Endodermal cell (in vitro differentiated cells): ENCODE data around the gene TMEM18. TPM values are rescaled to one million over a fixed set of nuclear protein-coding genes. Genes with fewer than 3 reads are reported as not detected.

Experiments
- DNase-seq: peaks from one replicate; pipeline ENCODE4 v3.0.0-alpha.2; 2017
- H3K27ac ChIP-seq: 2 replicates; pipeline ENCODE4 v1.5.1; 2013; ENCODE audit warnings: mild to moderate bottlenecking, low read depth, low read length, moderate library complexity
- H3K27me3 ChIP-seq: 2 replicates; pipeline ENCODE4 v1.6.1; 2013; ENCODE audit warnings: mild to moderate bottlenecking, low read length, moderate library complexity; ENCODE audit not compliant: insufficient read depth, control insufficient read depth, poor library complexity, severe bottlenecking
- H3K36me3 ChIP-seq: 2 replicates; pipeline ENCODE4 v1.7.0; 2013; ENCODE audit warnings: mild to moderate bottlenecking, low read length, moderate library complexity; ENCODE audit not compliant: control insufficient read depth, insufficient read depth
- H3K4me1 ChIP-seq: one replicate; pipeline ENCODE4 v1.7.0; 2013; ENCODE audit warnings: low read length; ENCODE audit not compliant: control insufficient read depth, insufficient read depth
- H3K4me3 ChIP-seq: 2 replicates; pipeline ENCODE4 v1.5.1; 2013; ENCODE audit warnings: mild to moderate bottlenecking, low read length, moderate library complexity
- H3K9ac ChIP-seq: 2 replicates; pipeline ENCODE4 v1.6.1; 2013; ENCODE audit warnings: mild to moderate bottlenecking, low read length, moderate library complexity; ENCODE audit not compliant: poor library complexity, severe bottlenecking; ENCODE audit errors: extremely low read depth
- H3K9me3 ChIP-seq: 2 replicates; pipeline ENCODE4 v1.6.1; 2013; ENCODE audit warnings: mild to moderate bottlenecking, low read length, moderate library complexity; ENCODE audit not compliant: control insufficient read depth
- H3K27ac Mint-ChIP-seq: 2 replicates; pipeline ENCODE4 v1.8.0; 2020; ENCODE audit warnings: mixed read lengths
- H3K27me3 Mint-ChIP-seq: 2 replicates; pipeline ENCODE4 v1.8.0; 2021; ENCODE audit warnings: mild to moderate bottlenecking, mixed read lengths; ENCODE audit not compliant: insufficient read depth
- H3K36me3 Mint-ChIP-seq: 2 replicates; pipeline ENCODE4 v1.8.0; 2020; ENCODE audit warnings: low read depth, mixed read lengths
- H3K4me1 Mint-ChIP-seq: 2 replicates; pipeline ENCODE4 v1.8.0; 2020; ENCODE audit warnings: mixed read lengths
- H3K4me3 Mint-ChIP-seq: 2 replicates; pipeline ENCODE4 v1.8.0; 2020; ENCODE audit warnings: mild to moderate bottlenecking, moderate library complexity, mixed read lengths
- H3K9me3 Mint-ChIP-seq: 2 replicates; pipeline ENCODE4 v1.8.0; 2020; ENCODE audit warnings: mild to moderate bottlenecking, mixed read lengths
- WGBS, 2 experiments: methylation state at CpG; one replicate each; pipeline versions ENCODE4 v1.1.5 to v1.1.7; 2013; ENCODE audit warnings: missing lambda C conversion rate in 2 of 2, mixed read lengths in 1 of 2; ENCODE audit not compliant: insufficient coverage in 1 of 2, insufficient read length in 1 of 2; 5-methylcytosine and 5-hydroxymethylcytosine counted together
- total RNA-seq, 2 donors: library from RNA; stranded (reverse); fragmentation: NEBNext Ultra II Directional in 1 of 2; extraction: Animal tissue kit (Norgen Biotek cat#: 25700) in 1 of 2; gene quantifications; 2 replicates in 1 of 2; 3 replicates in 1 of 2; pipeline ENCODE4 v1.2.1, GENCODE V29; 2021
- TF ChIP-seq, protein P1 (sequence below): fragments of 200-600 bp; sonication (generic); conservative IDR thresholded peaks from 2 replicates; pipeline ENCODE4 v1.5.0; 2021; ENCODE audit warnings: antibody characterized with exemption, mild to moderate bottlenecking

TMEM18 gene
- total RNA-seq, 2 donors from 2014 or later, result 19.9 to 20.1 TPM

DNA sequence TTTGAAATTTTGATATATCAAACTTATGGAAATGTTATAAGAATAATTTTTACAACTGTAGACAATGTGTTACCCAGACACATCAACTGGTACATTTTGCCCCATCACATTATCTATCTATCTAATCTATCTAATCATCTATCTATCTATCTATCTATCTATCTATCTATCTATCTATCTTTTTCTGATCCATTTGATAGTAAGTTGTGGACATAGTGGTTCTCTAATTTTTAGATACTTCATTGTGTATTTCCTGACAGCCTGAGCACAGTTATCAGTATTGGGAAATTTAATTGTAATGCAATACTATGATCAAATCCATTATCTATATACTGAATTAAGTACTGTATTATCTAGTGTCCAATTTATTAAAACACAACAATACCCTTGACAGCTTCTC is 42.0 kb upstream of the TMEM18 start:
- Histone ChIP-seq H3K9me3 (no peaks in the 10 kb centered on the region), H3K9ac (no peak overlapping the region), H3K27ac (no peak overlapping the region), H3K36me3 (no peaks in the 10 kb centered on the region), H3K27me3 (no peaks in the 10 kb centered on the region), H3K4me3 (no peak overlapping the region), H3K4me1 (no peaks in the 10 kb centered on the region)
- H3K27ac Mint-ChIP-seq, result no peak overlapping the region
- H3K36me3 Mint-ChIP-seq, result no peaks in the 10 kb centered on the region
- no peak overlapping the region for H3K4me3 Mint-ChIP-seq
- H3K27me3 Mint-ChIP-seq, result peaks cover 6% of the 10 kb centered on the region
- DNase-seq, result no peak
- H3K4me1 Mint-ChIP-seq, result peaks cover 13% of the 10 kb centered on the region
- H3K9me3 Mint-ChIP-seq, result no peaks in the 10 kb centered on the region
- TF ChIP-seq, protein P1, sequence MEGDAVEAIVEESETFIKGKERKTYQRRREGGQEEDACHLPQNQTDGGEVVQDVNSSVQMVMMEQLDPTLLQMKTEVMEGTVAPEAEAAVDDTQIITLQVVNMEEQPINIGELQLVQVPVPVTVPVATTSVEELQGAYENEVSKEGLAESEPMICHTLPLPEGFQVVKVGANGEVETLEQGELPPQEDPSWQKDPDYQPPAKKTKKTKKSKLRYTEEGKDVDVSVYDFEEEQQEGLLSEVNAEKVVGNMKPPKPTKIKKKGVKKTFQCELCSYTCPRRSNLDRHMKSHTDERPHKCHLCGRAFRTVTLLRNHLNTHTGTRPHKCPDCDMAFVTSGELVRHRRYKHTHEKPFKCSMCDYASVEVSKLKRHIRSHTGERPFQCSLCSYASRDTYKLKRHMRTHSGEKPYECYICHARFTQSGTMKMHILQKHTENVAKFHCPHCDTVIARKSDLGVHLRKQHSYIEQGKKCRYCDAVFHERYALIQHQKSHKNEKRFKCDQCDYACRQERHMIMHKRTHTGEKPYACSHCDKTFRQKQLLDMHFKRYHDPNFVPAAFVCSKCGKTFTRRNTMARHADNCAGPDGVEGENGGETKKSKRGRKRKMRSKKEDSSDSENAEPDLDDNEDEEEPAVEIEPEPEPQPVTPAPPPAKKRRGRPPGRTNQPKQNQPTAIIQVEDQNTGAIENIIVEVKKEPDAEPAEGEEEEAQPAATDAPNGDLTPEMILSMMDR, result no peak

- Mint-ChIP-seq H3K4me3 (no peak overlapping the region), H3K9me3 (no peaks in the 10 kb centered on the region), H3K4me1 (peaks cover 13% of the 10 kb centered on the region), H3K27me3 (peaks cover 6% of the 10 kb centered on the region), H3K27ac (no peak overlapping the region), H3K36me3 (no peaks in the 10 kb centered on the region)
- 91 to 96% methylated on average over 5 of the region's 5 CpGs for WGBS, 2 experiments
- Histone ChIP-seq H3K36me3 (no peaks in the 10 kb centered on the region), H3K9ac (no peak overlapping the region), H3K4me3 (no peak overlapping the region), H3K9me3 (no peaks in the 10 kb centered on the region), H3K4me1 (no peaks in the 10 kb centered on the region), H3K27me3 (no peaks in the 10 kb centered on the region), H3K27ac (no peak overlapping the region)
- TF ChIP-seq, protein P1, result no peak
- no peak for DNase-seq
These were observed 40.5 kb upstream of the TMEM18 start for GRCh38 chr2:717661-718060.

- H3K4me1 Mint-ChIP-seq, result peaks cover 13% of the 10 kb centered on the region
- no peaks in the 10 kb centered on the region for H3K27me3 ChIP-seq
- H3K27ac Mint-ChIP-seq, result peak overlapping the region; percentile 17
- no peak overlapping the region for H3K4me3 Mint-ChIP-seq
- no peaks in the 10 kb centered on the region for H3K9me3 Mint-ChIP-seq
- TF ChIP-seq, protein P1, result peak; percentile 80
- no peaks in the 10 kb centered on the region for H3K36me3 Mint-ChIP-seq
- peaks cover 6% of the 10 kb centered on the region for H3K27me3 Mint-ChIP-seq
- no peaks in the 10 kb centered on the region for H3K36me3 ChIP-seq
- no peaks in the 10 kb centered on the region for H3K9me3 ChIP-seq
- H3K4me3 ChIP-seq, result no peak overlapping the region
- no peak for DNase-seq
- H3K4me1 ChIP-seq, result no peaks in the 10 kb centered on the region
- H3K27ac ChIP-seq, result no peak overlapping the region
- H3K9ac ChIP-seq, result no peak overlapping the region
- WGBS, 2 experiments, result 68 to 75% methylated on average over 17 of the region's 18 CpGs
These were observed 38.8 kb upstream of the TMEM18 start for GRCh38 chr2:715854-716560.
